ENCODE data around the gene PIP4K2C. TPM values are rescaled to one million over a fixed set of nuclear protein-coding genes. Genes with fewer than 3 reads are reported as not detected.
"Not testable (repeated sequence)": the region's sequence is repeated elsewhere in the genome, so short reads cannot be mapped to it uniquely, and the experiment has no call there.

PIP4K2C gene
- total RNA-seq, 1 donor from 2014 or later, result 27.6 TPM

- H3K36me3 Mint-ChIP-seq, result peaks cover 16% of the 10 kb centered on the region
- no peak overlapping the region for H3K4me3 Mint-ChIP-seq
- peaks cover 10% of the 10 kb centered on the region for H3K4me1 Mint-ChIP-seq (ENCODE audit: unreplicated experiment)
- H3K27me3 Mint-ChIP-seq, result peaks cover 63% of the 10 kb centered on the region
- TF ChIP-seq, protein P1, sequence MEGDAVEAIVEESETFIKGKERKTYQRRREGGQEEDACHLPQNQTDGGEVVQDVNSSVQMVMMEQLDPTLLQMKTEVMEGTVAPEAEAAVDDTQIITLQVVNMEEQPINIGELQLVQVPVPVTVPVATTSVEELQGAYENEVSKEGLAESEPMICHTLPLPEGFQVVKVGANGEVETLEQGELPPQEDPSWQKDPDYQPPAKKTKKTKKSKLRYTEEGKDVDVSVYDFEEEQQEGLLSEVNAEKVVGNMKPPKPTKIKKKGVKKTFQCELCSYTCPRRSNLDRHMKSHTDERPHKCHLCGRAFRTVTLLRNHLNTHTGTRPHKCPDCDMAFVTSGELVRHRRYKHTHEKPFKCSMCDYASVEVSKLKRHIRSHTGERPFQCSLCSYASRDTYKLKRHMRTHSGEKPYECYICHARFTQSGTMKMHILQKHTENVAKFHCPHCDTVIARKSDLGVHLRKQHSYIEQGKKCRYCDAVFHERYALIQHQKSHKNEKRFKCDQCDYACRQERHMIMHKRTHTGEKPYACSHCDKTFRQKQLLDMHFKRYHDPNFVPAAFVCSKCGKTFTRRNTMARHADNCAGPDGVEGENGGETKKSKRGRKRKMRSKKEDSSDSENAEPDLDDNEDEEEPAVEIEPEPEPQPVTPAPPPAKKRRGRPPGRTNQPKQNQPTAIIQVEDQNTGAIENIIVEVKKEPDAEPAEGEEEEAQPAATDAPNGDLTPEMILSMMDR (conservative IDR thresholded peaks at IDR 0.05), result no peak
- no peak for DNase-seq (ENCODE audit: extremely low spot score, unreplicated experiment)
- no peaks in the 10 kb centered on the region for H3K9me3 Mint-ChIP-seq
- no peak overlapping the region for H3K27ac Mint-ChIP-seq
Measured at GRCh38 chr12:57616383-57617101, 25.6 kb downstream of the PIP4K2C start.

- no peak overlapping the region for H3K4me3 Mint-ChIP-seq
- DNase-seq (ENCODE audit: extremely low spot score, unreplicated experiment), result no peak
- TF ChIP-seq, protein P1 (conservative IDR thresholded peaks at IDR 0.05), result no peak
- peaks cover 72% of the 10 kb centered on the region for H3K27me3 Mint-ChIP-seq
- H3K9me3 Mint-ChIP-seq, result no peaks in the 10 kb centered on the region
- peaks cover 16% of the 10 kb centered on the region for H3K36me3 Mint-ChIP-seq
- no peak overlapping the region for H3K27ac Mint-ChIP-seq
- peaks cover 15% of the 10 kb centered on the region for H3K4me1 Mint-ChIP-seq (ENCODE audit: unreplicated experiment)
Measured at GRCh38 chr12:57617942-57618341, 26.9 kb downstream of the PIP4K2C start.

GRCh38 chr12:57618431-57618830 is 27.4 kb downstream of the PIP4K2C start:
- H3K27me3 Mint-ChIP-seq, result peaks cover 77% of the 10 kb centered on the region

DNA sequence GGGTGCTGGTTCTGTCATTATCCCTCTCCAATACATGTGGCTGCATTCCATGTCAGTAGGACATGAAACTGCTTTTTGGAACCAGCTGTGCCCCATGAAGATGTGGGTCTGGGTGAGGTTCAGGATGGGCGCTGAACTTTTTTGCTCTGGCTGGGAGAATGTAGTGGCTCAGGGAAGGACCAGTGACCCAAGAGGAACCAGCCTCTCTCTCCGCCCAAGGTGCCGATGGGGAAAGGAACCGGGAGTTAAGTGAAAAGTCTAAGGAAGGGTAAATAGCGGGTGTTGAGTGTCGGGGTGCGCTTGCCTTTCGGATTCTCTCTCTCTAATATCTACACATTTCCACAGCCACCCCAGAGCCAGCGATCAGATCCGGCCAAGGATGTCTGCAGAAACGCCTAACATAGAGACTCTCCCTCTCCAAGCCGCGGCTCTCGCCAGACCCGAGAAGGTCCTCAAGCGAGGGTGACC is 28.0 kb downstream of the PIP4K2C start:
- Mint-ChIP-seq H3K36me3 (peaks cover 16% of the 10 kb centered on the region), H3K27me3 (peaks cover 83% of the 10 kb centered on the region), H3K27ac (no peak overlapping the region), H3K4me3 (peak overlapping the region; percentile 74), H3K4me1 (ENCODE audit: unreplicated experiment) (peaks cover 15% of the 10 kb centered on the region), H3K9me3 (no peaks in the 10 kb centered on the region)
- TF ChIP-seq, protein P1 (conservative IDR thresholded peaks at IDR 0.05), result no peak
- no peak for DNase-seq (ENCODE audit: extremely low spot score, unreplicated experiment)

More at GRCh38 chr12:57618431-57618830, 27.4 kb downstream of the PIP4K2C start:
- Mint-ChIP-seq H3K4me1 (ENCODE audit: unreplicated experiment) (peaks cover 15% of the 10 kb centered on the region), H3K36me3 (peaks cover 16% of the 10 kb centered on the region)
- H3K27ac Mint-ChIP-seq; H3K9me3 Mint-ChIP-seq; DNase-seq (ENCODE audit: extremely low spot score, unreplicated experiment); H3K4me3 Mint-ChIP-seq: not testable (repeated sequence)

GRCh38 chr12:57619434-57620244 is 28.6 kb downstream of the PIP4K2C start:
- peak overlapping the region; percentile 74 for H3K4me3 Mint-ChIP-seq
- TF ChIP-seq, protein P1 (conservative IDR thresholded peaks at IDR 0.05), result no peak
- H3K27me3 Mint-ChIP-seq, result peaks cover 89% of the 10 kb centered on the region
- no peak for DNase-seq (ENCODE audit: extremely low spot score, unreplicated experiment)
- no peaks in the 10 kb centered on the region for H3K9me3 Mint-ChIP-seq
- H3K27ac Mint-ChIP-seq, result no peak overlapping the region
- peaks cover 15% of the 10 kb centered on the region for H3K4me1 Mint-ChIP-seq (ENCODE audit: unreplicated experiment)
- peaks cover 16% of the 10 kb centered on the region for H3K36me3 Mint-ChIP-seq
